ENCODE results near the gene KRTAP4-16.
"Not testable (repeated sequence)": the region's sequence is repeated elsewhere in the genome, so short reads cannot be mapped to it uniquely, and the experiment has no call there.

Gene KRTAP4-16

GRCh38 chr17:41144846-41145245 is 42.8 kb upstream of the KRTAP4-16 start:
- H3K4me3 ChIP-seq (ENCODE audit: low read depth, low read length) = no peak overlapping the region
- TF ChIP-seq CTCF (IDR thresholded peaks at IDR 0.05; ENCODE audit: low read depth, low read length) = no peak

DNA sequence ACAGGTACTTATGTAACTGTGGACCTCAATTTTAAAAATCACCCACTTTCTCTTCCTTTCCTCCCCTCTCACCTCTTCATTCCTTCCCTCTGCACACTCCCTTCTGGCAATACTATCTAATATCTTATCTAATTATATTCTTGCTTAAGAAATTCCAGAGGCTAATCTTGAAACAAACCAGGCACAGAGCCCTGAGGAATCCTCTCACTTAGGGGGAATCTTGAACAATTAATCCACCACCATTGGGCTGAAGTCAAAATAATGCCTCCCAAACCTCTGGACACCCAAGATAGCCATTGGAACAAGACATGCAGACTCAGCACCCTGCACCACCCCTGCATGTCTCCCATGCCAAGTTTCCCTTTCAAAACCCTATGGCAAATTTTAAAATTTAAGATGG is 39.4 kb upstream of the KRTAP4-16 start:
- no peak for TF ChIP-seq CTCF (IDR thresholded peaks at IDR 0.05; ENCODE audit: low read depth, low read length)
- H3K4me3 ChIP-seq (ENCODE audit: low read depth, low read length) = no peak overlapping the region

GRCh38 chr17:41140360-41141131 is 38.5 kb upstream of the KRTAP4-16 start, which contains the start of gene KRTAP4-6:
Gene KRTAP4-6 (minus strand): TSS chr17:41140544. CDS start chr17:41140487, 57 bp downstream.
- no peak for TF ChIP-seq CTCF (IDR thresholded peaks at IDR 0.05; ENCODE audit: low read depth, low read length)
- no peak within 1 kb of the TSS for H3K4me3 ChIP-seq (ENCODE audit: low read depth, low read length)

DNA sequence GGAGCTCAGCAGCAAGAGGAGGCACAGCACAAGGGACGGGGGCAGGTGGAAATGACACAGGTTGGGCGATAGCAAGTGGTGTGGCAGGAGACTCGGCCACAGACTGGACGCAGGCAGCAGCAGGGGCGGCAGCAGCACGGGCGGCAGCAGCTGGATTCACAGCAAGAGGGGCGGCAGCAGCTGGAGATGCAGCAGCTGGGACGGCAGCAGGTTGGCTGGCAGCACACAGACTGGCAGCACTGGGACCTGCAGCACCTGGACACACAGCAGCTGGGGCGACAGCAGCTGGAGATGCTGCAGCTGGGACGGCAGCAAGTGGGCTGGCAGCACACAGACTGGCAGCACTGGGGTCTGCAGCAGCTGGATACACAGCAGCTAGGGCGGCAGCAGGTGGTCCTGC is 37.9 kb upstream of the KRTAP4-16 start:
- H3K4me3 ChIP-seq (ENCODE audit: low read depth, low read length) = not testable (repeated sequence)

- TF ChIP-seq CTCF (IDR thresholded peaks at IDR 0.05; ENCODE audit: low read depth, low read length) = no peak
- no peak overlapping the region for H3K4me3 ChIP-seq (ENCODE audit: low read depth, low read length)
Measured at GRCh38 chr17:41133880-41134735, 32.1 kb upstream of the KRTAP4-16 start.

DNA sequence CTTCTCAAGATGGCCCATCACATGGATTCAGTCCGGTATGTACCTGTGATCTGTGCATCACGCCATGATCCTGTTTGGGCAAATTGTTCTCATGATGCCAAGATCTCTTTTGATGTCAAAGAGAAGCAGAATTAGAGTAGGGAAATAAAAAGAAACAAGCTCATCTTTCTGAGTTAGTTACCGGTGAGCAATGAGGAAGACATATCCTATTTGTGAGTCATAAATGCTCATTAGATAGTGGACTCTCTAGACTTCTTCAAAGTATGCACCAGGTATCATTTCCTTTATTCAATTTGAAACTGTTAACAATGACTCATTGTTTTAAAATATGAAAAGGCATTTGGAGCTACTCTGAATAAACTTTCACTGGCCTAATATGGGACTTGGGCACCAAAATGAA is 30.0 kb upstream of the KRTAP4-16 start:
- no peak for TF ChIP-seq CTCF (IDR thresholded peaks at IDR 0.05; ENCODE audit: low read depth, low read length)
- no peak overlapping the region for H3K4me3 ChIP-seq (ENCODE audit: low read depth, low read length)

- no peak overlapping the region for H3K4me3 ChIP-seq (ENCODE audit: low read depth, low read length)
- no peak for TF ChIP-seq CTCF (IDR thresholded peaks at IDR 0.05; ENCODE audit: low read depth, low read length)
Measured at GRCh38 chr17:41127371-41127770, 25.4 kb upstream of the KRTAP4-16 start.

Measured in WI38 (cell line).